HG03558 (cell line): ENCODE measurements around the gene IRF2BP2.
"Not testable (repeated sequence)": the region's sequence is repeated elsewhere in the genome, so short reads cannot be mapped to it uniquely, and the experiment has no call there.

Experiments used
- ATAC-seq: cut with Tn5 transposase; IDR thresholded peaks from one replicate; pipeline ENCODE4 v1.9.1; 2021; ENCODE audit warnings: moderate number of reproducible peaks; ENCODE audit not compliant: unreplicated experiment; ENCODE audit errors: extremely low read depth

IRF2BP2 gene

GRCh38 chr1:234603221-234604204 lies 6.5 kb downstream of the IRF2BP2 start:
- no peak for ATAC-seq

- no peak for ATAC-seq
Measured at GRCh38 chr1:234602334-234603220, 7.4 kb downstream of the IRF2BP2 start.

- ATAC-seq, result no peak
Measured at GRCh38 chr1:234601301-234602017, 8.5 kb downstream of the IRF2BP2 start.

- no peak for ATAC-seq
Measured at GRCh38 chr1:234600418-234601281, 9.3 kb downstream of the IRF2BP2 start.

- ATAC-seq, result peak; percentile 49
Measured at GRCh38 chr1:234599617-234600417, 10.2 kb downstream of the IRF2BP2 start.

GRCh38 chr1:234598974-234599616 lies 10.9 kb downstream of the IRF2BP2 start:
- ATAC-seq, result no peak

- ATAC-seq, result no peak
Measured at GRCh38 chr1:234597894-234598293, 12.1 kb downstream of the IRF2BP2 start.

GRCh38 chr1:234595899-234596298 lies 14.1 kb downstream of the IRF2BP2 start:
- ATAC-seq, result no peak

GRCh38 chr1:234594575-234594974 lies 15.4 kb downstream of the IRF2BP2 start:
- not testable (repeated sequence) for ATAC-seq

- no peak for ATAC-seq
Measured at GRCh38 chr1:234593771-234594504, 16.0 kb downstream of the IRF2BP2 start.

GRCh38 chr1:234593109-234593508 lies 16.9 kb downstream of the IRF2BP2 start:
- ATAC-seq, result no peak

- ATAC-seq, result no peak
Measured at GRCh38 chr1:234592240-234592639, 17.7 kb downstream of the IRF2BP2 start.

- no peak for ATAC-seq
Measured at GRCh38 chr1:234591131-234591530, 18.8 kb downstream of the IRF2BP2 start.

- ATAC-seq, result no peak
Measured at GRCh38 chr1:234589854-234590620, 19.9 kb downstream of the IRF2BP2 start.

GRCh38 chr1:234589064-234589800 lies 20.7 kb downstream of the IRF2BP2 start:
- no peak for ATAC-seq

- no peak for ATAC-seq
Measured at GRCh38 chr1:234588386-234588785, 21.6 kb downstream of the IRF2BP2 start.
